RPMI8226 (cell line): ENCODE data around the gene USO1.
"Not testable (repeated sequence)": the region's sequence is repeated elsewhere in the genome, so short reads cannot be mapped to it uniquely, and the experiment has no call there.

Experiments
- DNase-seq: peaks from one replicate; pipeline ENCODE4 v3.0.0-alpha.2; 2015

The USO1 gene

DNA sequence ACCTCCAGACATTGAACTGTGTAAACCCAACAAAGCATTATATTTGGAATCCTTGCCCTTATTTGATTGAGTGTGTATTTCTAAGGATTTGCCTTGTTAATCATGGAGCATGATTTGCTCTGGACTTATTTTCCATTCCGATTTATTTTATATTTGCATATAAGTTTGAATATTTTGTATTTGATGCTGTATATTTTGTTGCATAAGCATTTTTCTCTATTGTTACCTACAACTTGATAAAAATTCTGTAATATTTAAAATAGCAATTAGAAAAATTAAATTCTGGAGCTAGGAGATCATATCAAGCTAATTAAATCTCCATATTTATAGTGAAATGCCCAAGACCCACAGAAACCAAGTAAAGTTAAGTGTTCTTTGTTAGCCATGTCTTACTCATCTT lies 47.2 kb downstream of the USO1 start:
- DNase-seq: no peak

DNA sequence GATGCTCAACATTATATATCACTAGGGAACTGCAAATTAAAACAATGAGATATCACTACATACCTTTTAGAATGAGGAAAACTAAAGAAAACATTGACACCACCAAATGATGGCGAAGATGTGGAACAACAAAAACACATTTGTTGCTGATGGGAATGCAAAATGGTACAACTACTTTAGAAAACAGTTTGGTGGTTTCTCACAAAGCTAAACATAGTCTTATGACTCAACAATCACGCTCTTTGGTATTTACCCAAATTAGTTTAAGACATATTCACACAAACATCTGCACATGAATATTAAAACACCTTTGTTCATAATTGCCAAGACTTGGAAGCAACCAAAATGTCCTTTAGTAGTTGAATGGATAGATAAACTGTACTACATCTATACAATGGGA lies 53.2 kb downstream of the USO1 start:
- DNase-seq: no peak

DNA sequence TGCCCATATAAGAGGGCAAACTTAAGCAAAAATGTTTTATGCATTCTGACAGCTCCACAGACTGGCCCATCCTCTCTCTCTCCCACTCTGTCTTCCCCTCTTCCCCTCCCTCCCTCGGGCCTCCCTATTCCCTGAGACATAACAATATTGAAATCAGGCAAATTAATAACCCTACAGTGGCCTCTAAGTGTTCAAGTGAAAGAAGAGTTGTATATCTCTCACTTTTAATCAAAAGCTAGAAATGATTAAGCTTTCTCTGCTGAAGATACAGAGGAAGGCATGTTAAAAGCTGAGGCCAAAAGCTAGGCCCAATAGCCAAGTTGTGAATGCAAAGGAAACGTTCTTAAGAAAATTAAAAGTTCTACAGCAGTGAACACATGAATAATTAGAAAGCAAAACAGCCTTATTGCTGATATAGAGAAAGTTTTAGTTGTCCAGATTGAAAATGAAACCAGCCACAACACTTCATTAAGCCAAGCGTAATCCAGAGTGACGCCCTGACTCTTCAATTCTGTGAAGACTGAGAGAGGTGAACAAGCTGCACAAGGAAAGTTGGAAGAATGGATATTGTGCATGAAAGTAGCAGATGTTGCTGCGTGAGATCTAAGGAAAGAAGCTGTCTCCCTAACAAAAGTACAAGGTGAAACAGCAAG lies 54.9 kb downstream of the USO1 start:
- no peak for DNase-seq

DNA sequence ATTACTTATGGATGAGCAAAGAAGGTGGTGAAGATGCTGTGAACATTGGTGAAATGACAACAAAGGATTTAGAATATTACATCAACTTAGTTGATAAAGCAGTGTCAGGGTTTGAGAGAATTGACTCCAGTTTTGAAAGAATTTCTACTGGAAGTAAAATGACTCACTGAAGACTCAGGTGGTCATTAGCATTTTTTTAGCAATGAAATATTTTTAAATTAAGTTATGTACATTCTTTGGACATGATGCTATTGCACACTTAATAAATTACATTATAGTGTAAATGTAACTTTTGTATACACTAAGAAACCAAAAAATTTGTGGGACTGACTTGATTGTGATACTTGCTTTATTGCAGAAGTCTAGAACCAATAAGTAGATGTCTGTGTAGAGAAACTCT lies 56.9 kb downstream of the USO1 start:
- DNase-seq: no peak

DNA sequence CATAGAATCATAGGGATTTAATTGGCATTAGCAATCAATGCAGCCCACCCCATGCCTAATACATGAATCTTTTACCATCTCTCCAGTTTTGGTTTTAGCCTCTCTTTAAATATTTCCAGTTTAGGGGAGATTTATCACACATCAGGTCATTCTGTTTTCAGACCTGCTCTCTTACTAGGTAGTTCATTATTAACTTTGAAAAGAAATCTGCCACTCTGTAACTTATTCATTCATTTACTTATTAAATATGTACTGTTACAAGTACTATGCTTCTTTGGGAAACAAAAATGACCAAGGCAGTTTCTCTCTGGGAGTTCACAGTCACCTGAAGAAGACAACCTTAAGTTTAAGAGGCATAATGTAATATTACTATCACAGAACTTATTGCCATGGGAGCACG lies 62.1 kb downstream of the USO1 start:
- DNase-seq: no peak

DNA sequence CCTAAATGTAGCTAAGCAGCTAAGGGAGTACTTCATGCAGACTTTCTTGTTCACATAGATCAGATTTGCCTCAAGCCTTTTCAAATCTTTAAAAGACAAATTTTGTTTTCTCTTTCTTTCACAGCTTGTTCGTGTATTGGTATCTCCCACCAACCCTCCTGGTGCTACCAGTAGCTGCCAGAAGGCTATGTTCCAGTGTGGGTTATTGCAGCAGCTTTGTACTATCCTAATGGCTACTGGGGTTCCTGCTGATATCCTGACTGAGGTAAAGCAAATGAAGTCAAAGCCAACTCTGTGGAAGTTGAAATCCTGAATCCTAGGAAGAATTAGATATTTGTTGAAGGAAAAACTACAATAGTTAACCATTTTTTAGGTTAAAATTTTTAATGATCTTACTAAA lies 62.6 kb downstream of the USO1 start:
- no peak for DNase-seq

DNA sequence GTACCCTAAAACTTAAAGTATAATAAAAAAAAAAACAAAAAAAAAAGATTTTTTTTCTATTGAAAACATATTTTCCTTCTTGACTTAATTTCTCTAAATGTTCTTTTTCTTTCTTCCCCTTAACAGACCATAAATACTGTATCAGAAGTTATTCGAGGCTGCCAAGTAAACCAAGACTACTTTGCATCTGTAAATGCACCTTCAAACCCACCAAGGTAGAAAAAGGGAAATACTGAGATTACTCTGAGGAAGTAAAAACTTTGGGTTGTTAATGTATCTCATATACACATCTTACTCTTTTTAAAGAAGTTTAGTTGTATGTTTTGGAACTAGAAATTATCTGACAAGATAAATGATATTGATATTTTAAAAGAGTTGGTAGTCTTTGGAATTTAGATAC lies 65.6 kb downstream of the USO1 start:
- DNase-seq: no peak

DNA sequence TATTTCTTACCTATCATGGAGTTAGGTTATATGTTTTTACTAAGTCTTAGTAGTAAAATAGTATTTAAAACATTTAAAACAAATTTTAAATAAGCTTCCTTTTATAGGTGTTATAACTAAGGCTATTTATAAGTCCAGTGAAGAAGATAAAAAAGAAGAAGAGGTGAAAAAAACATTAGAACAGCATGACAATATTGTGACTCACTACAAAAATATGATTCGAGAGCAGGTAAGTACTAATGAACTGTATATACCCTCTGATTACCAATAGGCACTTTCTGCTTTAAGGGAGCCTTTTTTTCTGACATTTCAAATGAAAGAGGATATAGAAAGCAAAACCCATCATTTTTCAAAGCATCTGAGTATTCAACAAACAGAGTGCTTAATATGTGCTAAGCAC lies 76.6 kb downstream of the USO1 start:
- DNase-seq: no peak

DNA sequence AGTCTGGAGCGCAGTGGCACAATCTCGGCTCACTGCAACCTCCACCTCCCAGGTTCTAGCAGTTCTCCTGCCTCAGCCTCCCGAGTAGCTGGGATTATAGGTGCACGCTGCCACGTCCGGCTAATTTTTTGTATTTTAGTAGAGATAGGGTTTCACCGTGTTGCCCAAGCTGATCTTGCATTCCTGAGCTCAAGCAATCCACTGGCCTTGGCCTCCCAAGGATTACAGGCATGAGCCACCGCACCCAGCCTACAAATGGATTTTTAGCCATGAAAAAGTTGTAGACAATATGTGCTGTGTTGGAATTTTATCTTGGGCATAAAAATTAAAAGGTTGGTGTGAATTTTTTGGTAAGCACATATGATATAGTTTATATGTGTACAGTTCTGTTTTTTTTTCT lies 81.7 kb downstream of the USO1 start:
- DNase-seq: not testable (repeated sequence)

DNA sequence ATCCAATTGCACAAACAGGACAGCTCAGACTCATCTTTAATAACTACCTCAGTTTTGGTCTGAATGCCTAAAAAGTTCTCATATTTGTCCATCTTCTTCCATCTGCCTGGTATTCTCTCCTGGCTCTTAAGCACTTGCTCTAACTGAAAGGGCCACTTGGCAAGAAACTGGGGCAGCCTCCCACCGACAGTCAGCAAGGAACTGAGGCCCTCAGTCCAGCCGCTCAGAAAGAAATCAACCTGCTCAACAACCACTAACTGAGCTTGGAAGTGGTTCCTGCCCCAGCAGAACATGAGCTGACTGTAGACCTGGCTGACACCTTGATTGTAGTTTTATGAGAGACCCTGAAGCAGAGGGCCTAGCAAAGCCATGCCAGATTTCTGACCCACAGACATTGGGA lies 93.5 kb downstream of the USO1 start:
- no peak for DNase-seq

DNA sequence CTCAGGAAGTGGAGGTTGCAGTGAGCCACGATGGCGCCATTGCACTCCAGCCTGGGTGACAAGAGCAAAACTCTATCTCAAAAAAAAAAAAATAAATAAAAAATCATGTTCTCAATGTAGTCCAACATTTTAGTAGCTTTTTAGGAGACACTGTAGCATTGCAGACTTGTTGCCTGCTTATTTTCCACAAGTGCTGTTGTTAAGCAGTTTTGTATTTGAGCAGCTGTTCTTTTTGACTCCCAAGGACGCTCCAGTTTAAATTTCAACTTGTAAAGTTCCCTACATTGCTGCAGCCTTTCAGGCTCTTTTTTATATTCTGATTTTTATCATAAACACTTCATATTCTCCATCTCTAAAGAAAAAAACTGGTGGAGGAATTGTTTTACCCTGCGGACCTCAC lies 94.7 kb downstream of the USO1 start:
- no peak for DNase-seq

DNA sequence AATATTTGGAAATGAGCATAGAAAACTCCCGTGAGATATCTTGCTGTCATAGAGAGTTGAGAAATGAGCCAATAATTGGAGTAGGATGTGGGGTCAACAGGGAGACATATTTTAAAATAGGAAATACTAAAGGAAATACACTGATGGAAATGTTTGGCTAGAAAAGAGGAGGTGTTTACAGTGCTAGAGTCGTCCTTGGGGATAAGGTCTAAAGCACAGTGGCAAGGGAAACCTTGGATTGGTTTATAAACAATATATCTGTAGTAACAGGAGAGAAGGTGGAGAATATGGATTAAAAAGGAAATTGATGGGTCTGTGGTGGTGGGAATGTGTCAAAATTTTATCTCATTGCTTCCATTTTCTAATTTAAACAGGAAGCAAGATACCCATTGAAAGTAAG lies 95.8 kb downstream of the USO1 start:
- DNase-seq: no peak

DNA sequence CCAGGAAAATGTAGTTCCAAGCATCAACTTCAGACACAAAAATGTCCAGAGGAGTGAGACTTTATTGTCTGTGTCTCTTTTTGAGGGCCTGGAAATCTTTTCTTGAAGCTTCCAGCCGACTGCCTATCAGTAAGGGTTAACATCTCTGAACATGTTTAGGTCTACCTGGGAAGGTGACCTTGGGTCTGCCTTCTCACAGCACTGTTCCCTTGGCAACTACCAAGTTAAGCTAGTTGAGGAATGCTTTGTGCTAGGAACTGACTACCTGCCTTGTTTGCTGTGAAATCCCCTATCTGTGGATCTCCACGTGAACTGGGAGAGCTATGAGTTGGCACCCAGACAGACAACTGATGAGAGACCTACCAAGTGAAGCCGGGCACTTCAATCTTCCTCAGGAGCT lies 96.3 kb downstream of the USO1 start:
- no peak for DNase-seq

DNA sequence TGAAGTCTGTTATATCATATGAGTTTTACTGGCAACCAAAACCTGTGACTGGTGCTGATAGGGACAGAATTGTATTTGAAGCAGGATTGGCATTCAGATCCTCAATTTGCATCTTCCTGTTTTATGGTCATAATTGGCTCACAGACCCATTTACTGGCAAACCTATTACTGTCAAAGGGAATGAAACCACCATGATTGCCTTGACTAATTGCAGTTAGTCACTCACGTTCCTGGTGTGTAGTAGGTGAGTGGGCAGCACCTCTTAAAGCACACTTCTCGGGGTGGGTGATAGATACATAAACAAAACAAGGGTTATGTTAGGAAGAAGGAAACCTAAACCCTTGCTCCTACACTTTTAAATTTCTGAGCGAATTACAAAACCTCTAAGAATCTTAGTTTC lies 96.8 kb downstream of the USO1 start:
- no peak for DNase-seq

DNA sequence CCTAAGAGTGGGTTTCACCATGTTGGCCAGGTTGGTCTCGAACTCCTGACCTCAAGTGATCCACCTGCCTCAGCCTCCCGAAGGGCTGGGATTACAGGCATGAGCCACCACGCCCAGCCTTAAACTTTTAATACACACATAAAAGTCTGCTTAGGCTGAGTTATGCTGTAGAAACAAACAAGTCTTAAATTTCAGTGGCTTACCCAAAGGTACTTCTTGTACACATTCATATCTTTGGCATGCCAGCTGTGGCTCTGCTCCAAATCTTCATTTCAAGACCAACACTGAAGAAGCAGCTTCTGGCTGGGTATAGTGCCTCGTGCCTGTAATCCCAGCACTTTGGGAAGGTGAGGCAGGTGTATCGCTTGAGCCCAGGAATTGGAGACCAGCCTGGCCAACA lies 97.6 kb downstream of the USO1 start:
- no peak for DNase-seq

DNA sequence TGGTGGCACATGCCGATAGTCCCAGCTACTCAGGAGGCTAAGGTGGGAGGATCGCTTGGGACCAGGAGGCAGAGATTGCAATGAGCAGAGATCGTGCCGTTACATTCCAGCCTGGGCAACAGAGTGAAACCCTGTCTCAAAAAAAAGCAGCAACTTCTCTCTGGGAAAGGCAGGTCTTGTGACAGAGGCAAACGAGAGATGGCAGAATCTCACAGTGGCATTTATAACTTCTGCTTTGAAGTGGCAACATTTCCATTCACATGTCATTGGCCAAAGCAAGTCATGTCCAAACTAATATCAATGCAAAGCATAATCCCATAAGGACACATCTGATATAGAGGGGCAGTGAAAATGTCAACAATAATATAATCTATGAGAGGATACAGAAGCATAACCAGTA lies 98.0 kb downstream of the USO1 start:
- no peak for DNase-seq

DNA sequence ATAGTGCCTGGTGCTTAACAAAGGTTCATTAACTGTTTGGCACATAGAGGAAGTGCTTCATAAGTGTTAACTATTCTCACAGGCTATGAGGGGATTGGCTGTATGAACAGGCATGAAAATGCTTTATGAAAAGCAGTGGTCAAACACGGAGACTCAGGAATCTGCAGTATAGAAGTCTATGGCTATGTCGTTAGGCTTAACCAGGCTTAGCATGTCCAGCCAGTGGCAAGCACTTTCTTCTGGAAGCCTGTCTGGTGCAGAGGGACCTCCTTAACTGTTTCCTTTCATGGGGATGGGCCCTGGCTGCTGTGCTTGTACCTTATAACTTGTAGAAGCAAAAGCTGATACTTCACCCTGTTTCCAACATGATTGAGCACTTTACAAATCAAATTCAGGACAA lies 99.4 kb downstream of the USO1 start:
- no peak for DNase-seq

DNA sequence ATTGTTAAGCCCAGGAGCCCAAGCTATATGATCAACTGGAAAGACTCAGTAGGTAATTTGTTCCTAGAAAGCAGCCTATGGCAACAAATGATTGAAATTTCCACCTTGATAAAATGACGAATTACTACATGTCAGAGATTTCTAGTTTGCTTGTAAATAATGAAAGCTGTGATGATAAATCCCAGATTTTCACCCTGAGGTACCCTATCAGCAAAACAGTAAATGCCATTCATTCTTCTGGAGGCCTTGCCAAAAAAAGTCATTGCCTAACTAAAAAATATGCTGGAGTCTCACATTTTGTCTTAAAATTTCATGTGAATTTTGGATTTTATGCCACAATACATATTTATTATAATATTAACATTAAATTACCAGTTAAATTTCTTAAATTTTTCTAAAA lies 106.5 kb downstream of the USO1 start:
- DNase-seq: no peak

DNA sequence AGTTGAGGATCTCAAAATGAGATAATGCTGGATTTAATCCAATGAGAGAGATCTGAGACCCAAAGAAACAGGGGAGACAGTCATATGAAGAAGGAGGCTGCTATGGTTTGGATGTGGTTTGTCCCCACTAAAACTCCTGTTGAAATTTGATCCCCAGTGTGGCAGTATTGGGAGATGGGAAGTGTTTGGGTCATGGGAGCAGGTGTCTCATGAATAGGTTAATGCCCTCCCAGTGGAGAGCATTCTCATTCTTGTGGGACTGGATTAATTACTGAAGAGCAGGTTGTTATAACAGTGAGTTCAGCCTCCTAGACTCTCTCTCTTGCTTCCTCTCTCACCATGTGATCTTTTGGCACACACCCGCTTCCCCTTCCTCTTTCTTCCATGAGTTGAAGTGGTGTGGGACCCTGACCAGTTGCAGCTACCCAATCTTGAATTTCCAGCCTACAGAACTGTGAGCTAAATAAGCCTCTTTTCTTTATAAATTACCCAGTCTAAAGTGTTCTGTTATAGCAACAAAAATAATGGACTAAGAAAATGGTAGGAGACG lies 107.6 kb downstream of the USO1 start:
- no peak for DNase-seq

DNA sequence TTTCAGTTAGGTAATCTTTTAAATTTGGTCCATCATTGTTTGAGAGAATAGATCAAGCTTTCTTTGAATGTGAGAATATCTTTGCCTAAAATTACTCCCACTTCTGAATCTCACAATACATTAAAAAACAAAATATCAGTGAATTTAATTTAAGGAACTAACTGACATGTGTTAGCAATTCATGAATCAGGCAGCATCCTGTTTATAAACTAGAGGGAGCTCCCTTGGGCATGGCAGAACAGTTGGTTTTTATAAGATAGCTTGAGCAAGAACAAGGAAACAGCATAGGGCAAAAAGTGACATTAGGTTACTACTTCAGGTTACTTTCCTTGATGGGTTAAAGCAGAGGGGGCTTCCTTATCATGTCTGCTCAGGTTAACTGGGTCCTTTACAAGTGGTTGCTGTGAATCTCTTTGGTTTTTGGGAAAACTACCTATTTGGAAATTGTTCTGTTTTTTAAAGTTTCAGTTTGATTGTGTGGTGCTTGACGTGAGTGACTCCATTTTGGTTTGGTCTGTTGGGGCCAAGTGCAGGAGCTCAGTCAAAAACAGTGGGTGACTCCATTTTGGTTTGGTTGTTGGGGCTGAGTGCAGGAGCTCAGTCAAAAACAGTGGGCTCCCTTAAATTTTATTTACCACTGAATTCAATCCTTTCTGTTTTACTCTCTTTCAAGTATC lies 109.9 kb downstream of the USO1 start:
- DNase-seq: no peak

DNA sequence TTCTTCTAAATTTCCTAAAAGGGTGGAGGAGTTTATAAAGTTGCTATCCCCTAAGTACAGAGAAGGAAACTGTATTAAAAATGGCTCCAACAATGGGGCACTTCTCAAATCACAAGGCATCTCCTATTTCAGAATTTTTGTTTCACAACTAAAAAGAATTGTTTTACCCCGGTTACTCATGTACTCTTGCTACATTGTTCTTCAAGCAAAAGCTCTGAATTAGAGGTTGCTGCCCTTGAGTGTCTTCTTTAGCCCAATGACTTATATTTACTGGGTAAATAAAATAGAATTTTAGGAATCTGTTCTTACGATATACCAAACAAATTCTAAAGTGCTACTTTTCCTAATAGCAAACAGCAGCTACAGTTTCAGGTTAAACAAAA lies 110.4 kb downstream of the USO1 start:
- no peak for DNase-seq

DNA sequence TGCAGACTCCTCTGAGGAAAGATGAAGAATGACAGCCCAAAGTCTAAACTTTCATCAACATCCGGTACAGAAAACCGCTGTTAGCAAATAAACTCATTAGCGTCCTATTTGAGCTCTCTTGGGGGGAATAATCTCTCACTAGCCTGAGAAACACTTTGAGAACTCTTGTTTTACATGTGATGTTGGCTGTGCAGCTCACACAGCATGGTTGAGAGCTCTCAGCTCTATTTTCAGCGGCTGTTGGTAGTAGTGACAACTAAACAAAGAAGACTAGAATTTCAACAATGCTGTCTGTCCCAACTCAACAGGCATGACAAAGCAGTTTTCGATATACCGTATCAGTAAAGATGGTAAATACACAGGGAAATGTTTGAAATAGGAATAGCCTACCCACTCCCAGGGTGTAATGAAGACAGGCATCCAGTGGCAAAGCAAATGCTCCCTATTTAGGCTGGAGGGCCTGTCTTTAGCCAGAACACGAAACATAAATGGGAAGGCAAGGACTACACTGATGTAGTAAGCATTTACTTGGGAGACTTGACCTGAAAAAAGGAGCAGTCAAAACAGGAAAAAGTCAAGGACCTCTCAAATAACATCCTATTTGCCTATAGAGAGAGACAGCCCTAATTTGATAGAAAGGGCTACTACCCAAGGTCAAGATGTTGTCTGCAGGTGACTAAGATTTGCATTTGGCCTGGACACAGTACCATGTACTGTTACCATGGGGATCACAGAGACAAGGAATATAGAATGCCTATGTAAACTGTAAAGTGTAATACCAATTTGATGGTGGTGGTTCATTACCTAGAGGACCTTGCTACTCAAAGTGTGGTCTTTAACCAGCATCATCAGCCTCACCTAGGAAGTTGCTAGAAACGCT lies 117.5 kb downstream of the USO1 start:
- DNase-seq: no peak

DNA sequence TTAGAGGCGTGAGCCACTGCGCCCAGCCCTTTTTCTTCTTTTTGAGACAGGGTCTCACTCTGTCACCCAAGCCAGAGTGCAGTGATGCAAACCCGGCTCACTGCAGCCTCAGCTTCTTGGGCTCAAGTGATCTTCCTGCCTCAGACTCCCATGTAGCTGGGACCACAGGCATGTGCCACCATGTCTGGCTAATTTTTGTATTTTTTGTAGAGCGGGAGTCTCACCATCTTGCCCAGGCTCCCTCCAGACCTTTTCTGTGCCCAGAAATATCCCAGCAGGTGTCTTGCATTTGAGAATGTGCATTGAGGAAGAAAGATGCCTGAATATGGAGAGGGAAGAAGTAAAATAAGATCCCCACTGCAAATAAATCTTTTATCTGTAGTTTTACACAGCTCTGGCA lies 119.2 kb downstream of the USO1 start:
- DNase-seq: no peak

DNA sequence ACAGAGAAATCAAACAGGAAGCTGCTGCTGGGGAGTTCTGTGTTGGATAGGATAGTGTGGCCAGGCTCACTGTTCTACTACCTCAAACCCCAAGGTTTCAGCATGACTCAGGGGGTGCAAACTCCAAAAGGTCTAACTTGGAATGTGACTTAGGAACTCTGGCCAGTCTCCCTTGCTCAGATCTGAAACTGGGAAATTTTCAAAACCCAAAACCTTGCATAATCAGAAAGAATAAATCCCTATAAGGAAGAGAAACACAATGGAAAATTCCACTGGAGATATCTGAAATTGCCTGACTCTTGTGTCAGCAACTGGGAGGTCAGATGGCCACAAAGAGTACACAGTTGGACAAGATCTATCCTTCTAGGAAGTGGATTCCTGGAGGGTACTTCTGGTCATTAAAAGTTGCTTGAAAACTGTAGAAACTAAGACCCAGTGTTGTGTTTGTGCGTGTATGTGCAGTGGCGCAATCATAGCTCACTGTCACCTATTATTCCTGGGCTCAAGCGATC lies 119.8 kb downstream of the USO1 start:
- DNase-seq: no peak
